Measurements from ENCODE around the gene IPO13.

DNA sequence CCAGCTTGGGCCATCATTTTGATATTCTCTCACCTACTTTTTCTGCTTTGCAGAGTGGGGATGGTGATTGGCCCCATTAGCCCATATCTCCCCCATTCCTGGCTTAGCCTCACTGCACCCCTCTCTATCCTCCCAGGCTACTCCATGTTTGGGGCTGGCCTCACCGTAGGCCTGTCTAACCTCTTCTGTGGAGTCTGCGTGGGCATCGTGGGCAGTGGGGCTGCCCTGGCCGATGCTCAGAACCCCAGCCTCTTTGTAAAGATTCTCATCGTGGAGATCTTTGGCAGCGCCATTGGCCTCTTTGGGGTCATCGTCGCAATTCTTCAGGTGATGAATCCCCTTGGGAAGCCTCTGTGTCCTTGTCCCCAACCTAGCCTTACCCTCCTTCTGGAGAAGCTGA is 30.1 kb downstream of the IPO13 start:
- TF ChIP-seq, protein P1, sequence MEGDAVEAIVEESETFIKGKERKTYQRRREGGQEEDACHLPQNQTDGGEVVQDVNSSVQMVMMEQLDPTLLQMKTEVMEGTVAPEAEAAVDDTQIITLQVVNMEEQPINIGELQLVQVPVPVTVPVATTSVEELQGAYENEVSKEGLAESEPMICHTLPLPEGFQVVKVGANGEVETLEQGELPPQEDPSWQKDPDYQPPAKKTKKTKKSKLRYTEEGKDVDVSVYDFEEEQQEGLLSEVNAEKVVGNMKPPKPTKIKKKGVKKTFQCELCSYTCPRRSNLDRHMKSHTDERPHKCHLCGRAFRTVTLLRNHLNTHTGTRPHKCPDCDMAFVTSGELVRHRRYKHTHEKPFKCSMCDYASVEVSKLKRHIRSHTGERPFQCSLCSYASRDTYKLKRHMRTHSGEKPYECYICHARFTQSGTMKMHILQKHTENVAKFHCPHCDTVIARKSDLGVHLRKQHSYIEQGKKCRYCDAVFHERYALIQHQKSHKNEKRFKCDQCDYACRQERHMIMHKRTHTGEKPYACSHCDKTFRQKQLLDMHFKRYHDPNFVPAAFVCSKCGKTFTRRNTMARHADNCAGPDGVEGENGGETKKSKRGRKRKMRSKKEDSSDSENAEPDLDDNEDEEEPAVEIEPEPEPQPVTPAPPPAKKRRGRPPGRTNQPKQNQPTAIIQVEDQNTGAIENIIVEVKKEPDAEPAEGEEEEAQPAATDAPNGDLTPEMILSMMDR (IDR thresholded peaks at IDR 0.05; ENCODE audit: low read length) = no peak
- TF ChIP-seq EZH2 (optimal IDR thresholded peaks at IDR 0.05; ENCODE audit: low read depth, low read length) = no peak
- no peak for TF ChIP-seq EZH2phosphoT487 (IDR thresholded peaks at IDR 0.05; ENCODE audit: low read length)

Measured in MM.1S (cell line).